GM20000 (cell line): ENCODE results near the gene RBM20.
"Not testable (repeated sequence)": the region's sequence is repeated elsewhere in the genome, so short reads cannot be mapped to it uniquely, and the experiment has no call there.

ENCODE experiments used
- DNase-seq: peaks from one replicate; pipeline ENCODE4 v3.0.0; 2012; ENCODE audit warnings: low spot score
- CTCF ChIP-seq: IDR thresholded peaks from 2 replicates; pipeline ENCODE4 v1.5.1; 2012; ENCODE audit warnings: mild to moderate bottlenecking, control low read depth; ENCODE audit errors: extremely low read depth, missing control alignments

The RBM20 gene

DNA sequence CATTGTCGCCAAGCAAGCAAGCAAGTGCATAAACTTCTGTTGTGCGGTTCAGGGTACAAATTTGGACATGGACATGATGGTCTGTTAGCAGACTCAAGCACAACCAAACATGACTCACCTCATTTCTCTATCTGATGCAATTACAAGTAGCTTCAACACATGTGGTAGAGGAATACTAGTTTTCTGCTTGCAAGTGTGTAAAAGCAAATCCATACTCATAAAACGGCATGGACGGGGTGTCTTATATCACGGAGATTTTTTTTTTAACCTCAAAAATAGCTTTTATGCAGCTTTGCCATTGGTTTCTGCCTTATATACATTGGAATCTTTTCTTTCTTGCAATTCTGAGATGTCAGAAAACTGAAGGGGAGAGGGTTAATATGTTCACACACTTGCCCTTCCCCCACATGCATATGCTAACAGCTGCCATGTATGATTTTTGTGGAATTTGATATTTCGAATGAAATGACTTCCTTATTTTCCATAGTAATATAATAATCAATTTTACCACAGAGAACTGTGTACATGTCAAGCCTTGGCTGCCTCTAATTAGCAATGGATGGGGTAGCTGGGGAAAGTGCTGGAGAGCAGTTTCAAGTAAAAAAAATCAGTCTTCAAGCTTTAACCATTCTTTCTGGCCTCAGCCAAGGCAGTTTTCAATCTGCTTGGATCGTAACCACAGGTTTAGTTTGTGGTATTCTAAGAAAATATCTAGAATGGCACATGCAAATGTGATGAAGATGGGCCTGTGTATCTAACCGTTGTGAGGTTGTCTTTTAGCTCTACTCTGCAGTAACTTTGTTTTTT, 121.6 kb downstream of the RBM20 start:
- TF ChIP-seq CTCF, result no peak
- no peak for DNase-seq

DNA sequence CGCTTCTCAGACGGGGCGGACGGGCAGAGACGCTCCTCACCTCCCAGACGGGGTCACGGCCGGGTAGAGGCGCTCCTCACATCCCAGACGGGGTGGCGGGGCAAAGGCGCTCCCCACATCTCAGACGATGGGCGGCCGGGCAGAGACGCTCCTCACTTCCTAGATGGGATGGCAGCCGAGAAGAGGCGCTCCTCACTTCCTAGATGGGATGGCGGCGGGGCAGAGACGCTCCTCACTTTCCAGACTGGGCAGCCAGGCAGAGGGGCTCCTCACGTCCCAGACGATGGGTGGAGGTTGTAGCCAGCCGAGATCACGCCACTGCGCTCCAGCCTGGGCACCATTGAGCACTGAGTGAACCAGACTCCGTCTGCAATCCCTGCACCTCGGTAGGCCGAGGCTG, 123.5 kb downstream of the RBM20 start:
- DNase-seq, result not testable (repeated sequence)

DNA sequence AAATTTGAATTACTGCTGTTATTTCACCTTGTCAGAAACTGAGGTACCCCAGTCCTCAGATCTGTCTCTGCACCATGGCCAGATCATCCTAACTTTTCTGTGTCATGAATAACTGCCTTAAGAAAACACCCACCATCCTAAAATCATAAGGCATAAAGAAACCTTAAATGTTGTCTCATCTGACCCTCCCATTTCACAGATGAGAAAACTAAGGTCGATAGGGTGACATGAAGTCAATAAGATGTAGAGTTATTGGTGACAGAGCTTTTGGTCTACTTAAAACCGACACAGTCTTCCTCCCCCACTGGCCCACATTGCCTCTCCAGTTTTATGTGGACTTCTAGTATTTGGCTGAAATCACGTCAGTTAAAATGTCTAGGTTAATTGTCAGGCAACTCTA, 126.1 kb downstream of the RBM20 start:
- TF ChIP-seq CTCF, result no peak
- no peak for DNase-seq

DNA sequence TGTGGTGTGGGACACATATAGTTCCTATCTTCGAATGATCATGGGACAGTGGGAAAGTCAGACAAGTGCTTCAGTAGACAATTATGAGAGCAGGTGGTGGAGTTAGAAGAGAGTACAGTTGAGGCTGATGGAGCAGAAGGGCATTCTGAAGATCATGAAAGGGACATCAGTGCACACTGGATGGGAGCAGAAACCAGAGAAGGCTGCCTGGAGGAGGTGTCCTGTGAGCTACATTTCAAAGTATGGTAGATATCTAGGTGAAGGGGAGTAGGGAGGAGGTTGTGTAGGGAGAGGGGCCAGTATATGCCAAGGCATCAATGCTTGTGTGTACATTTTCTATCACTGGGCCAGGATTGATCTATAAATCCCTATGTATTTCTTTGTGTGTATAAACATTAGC, 127.3 kb downstream of the RBM20 start:
- no peak for TF ChIP-seq CTCF
- DNase-seq, result no peak

DNA sequence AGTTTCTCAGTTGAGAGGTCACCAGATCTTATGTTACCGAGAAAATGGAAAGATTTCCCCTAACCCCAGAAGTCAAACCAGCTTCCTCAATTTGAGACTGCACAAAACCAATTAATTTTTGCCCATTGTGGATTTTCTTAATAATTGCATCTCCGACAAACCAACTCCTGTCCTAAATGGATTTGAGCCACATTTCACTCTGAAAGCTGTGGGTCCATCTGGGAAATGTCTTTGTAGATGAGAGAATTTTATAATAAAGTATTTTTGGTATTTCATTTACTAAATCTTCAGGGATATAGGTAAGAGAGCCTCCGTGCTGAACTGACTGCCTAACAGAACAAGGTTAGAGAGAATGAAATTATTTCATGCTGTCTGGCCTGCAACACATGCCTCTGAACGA, 127.9 kb downstream of the RBM20 start:
- no peak for TF ChIP-seq CTCF
- no peak for DNase-seq

DNA sequence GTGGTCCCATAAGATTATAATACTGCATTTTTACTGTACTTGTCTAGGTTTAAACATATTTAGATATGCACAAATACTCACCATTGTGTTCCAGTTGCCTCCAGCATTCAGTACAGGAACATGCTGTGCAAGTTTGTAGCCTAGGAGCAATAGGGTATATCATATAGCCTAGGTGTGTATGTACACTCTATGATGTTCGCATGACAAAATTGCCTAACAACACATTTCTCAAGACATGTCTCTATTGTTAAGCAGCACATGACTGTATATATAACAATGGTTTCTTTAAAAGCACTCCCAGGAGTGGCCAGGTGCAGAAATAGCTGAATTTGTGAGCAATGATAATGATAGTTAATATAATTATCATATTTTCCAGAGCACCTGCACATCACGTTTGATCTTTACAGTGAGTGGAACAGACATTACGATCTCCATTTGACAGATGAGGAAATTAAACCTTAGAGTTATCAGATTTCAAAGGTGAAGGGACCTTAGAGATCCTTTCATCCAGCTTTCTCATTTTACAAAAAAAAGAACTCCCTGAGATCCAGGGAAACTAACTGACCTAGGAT, 128.4 kb downstream of the RBM20 start:
- no peak for DNase-seq
- no peak for TF ChIP-seq CTCF

DNA sequence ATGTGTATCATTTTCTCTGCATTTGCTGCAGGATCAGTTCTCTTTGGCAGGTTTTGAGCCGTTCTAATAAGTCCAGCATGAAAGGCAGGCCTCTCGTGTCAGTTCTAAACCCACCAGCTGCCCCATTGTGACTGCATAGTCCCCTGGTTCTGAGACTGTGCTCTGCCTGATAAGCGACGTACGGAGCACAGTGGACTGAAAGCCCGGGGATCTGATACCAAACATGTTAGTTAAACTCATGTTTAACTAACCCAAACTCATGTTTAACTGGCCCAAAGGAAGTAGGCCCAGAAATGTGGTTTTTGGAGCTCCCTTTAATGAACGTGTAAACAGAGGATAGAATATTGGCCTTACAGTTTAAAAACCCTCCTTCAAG, 129.5 kb downstream of the RBM20 start:
- TF ChIP-seq CTCF, result no peak
- no peak for DNase-seq
